Measurements from ENCODE around the gene SHC3. TPM values are rescaled to one million over a fixed set of nuclear protein-coding genes. Genes with fewer than 3 reads are reported as not detected.

The SHC3 gene
- total and polyA plus RNA-seq, 2 experiments from 2014 or later = 0.30 to 0.54 TPM

DNA sequence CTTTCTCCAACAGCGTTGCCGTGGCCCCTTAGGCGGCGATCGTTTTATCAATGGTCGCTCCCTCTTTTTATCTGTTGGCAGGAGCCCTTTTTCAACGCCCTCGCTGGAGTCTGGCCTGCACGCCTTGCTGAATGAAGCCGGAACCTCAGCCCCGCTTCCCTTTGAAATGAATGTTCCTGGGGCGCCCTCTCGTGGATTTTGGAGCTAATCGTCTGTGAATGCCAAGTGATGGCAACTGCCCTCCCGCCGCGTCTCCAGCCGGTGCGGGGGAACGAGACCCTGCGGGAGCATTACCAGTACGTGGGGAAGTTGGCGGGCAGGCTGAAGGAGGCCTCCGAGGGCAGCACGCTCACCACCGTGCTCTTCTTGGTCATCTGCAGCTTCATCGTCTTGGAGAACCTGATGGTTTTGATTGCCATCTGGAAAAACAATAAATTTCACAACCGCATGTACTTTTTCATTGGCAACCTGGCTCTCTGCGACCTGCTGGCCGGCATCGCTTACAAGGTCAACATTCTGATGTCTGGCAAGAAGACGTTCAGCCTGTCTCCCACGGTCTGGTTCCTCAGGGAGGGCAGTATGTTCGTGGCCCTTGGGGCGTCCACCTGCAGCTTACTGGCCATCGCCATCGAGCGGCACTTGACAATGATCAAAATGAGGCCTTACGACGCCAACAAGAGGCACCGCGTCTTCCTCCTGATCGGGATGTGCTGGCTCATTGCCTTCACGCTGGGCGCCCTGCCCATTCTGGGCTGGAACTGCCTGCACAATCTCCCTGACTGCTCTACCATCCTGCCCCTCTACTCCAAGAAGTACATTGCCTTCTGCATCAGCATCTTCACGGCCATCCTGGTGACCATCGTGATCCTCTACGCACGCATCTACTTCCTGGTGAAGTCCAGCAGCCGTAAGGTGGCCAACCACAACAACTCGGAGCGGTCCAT, 177.4 kb downstream of the SHC3 start:
- Histone ChIP-seq H3K9me3 (ENCODE audit: low read depth) (no peaks in the 10 kb centered on the region), H2AFZ (peak overlapping the region; percentile 51), H3K27ac (no peak overlapping the region), H3K4me2 (ENCODE audit: unreplicated experiment) (peak overlapping the region; percentile 77), H3K4me3 (peak overlapping the region; percentile 60), H3K36me3 (ENCODE audit: low read depth) (no peaks in the 10 kb centered on the region), H3K27me3 (replicated peaks; ENCODE audit: insufficient read depth) (no peaks in the 10 kb centered on the region), H3K9ac (peak overlapping the region; percentile 44; the same call in 1 of the 2 replicates), H4K20me1 (ENCODE audit: insufficient read depth) (no peaks in the 10 kb centered on the region), H3K4me1 (ENCODE audit: insufficient read depth) (peaks cover 8% of the 10 kb centered on the region; the same call in 1 of the 2 replicates), H3K9me2 (ENCODE audit: insufficient read depth) (no peaks in the 10 kb centered on the region), H3K79me2 (ENCODE audit: insufficient read depth) (peaks cover 47% of the 10 kb centered on the region), H3F3A (ENCODE audit: insufficient read depth) (peaks cover 8% of the 10 kb centered on the region; the same call in 1 of the 2 replicates)
- TF ChIP-seq EZH2 (IDR thresholded peaks at IDR 0.05; ENCODE audit: insufficient read depth, poor library complexity, severe bottlenecking) (no peak), EZH2phosphoT487 (IDR thresholded peaks at IDR 0.05; ENCODE audit: insufficient read depth, low read depth) (no peak)
- in situ Hi-C loops (cut with MboI) = loop anchor here (5.0 to 10.0 kb wide), 2 partner anchors 274 to 409 kb away; no protein-coding TSS in a partner anchor
- 29 to 32% methylated on average over 52 of the region's 52 CpGs for WGBS, 2 experiments (ENCODE audit: low coverage in 1 of 2, low lambda C conversion rate in 2 of 2, missing lambda C conversion rate in 2 of 2)
- peak; percentile 94 for DNase-seq

DNA sequence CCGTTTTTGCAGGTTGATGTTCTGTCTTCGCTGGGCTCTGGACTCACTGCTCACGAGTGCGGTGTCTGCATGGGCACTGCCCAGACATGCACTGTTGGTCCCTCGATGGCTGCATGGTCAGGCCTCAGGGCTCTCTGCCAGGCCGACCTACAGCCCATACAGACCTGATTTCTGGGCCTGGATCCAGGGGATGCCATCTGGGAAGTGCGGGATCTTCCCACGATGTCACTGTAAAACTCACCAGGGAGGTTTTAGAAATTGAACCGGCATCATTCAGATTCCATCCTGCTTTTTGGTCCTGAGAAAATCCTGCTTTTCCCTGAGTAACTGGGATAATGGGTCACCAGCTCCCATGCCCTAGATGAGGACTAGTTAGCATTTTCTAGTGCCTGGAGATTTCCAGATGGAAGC, 178.2 kb downstream of the SHC3 start:
- Histone ChIP-seq H3K79me2 (ENCODE audit: insufficient read depth) (peaks cover 56% of the 10 kb centered on the region), H3K27me3 (replicated peaks; ENCODE audit: insufficient read depth) (no peaks in the 10 kb centered on the region), H3K4me1 (ENCODE audit: insufficient read depth) (peaks cover 11% of the 10 kb centered on the region), H3K36me3 (ENCODE audit: low read depth) (no peaks in the 10 kb centered on the region), H3K9ac (0 out of 2 replicates have a peak overlapping the region, but pooled peaks have one; percentile 44), H3F3A (ENCODE audit: insufficient read depth) (no peaks in the 10 kb centered on the region; the same call in 1 of the 2 replicates), H4K20me1 (ENCODE audit: insufficient read depth) (no peaks in the 10 kb centered on the region), H2AFZ (no peak overlapping the region), H3K27ac (no peak overlapping the region), H3K9me2 (ENCODE audit: insufficient read depth) (no peaks in the 10 kb centered on the region), H3K9me3 (ENCODE audit: low read depth) (no peaks in the 10 kb centered on the region), H3K4me3 (no peak overlapping the region), H3K4me2 (ENCODE audit: unreplicated experiment) (peak overlapping the region; percentile 77)
- no peak for DNase-seq
- in situ Hi-C loops (cut with MboI) = loop anchor here (5.0 to 10.0 kb wide), 2 partner anchors 274 to 408 kb away; no protein-coding TSS in a partner anchor
- WGBS, 2 experiments (ENCODE audit: low coverage in 1 of 2, low lambda C conversion rate in 2 of 2, missing lambda C conversion rate in 2 of 2) = 74 to 79% methylated on average over 9 of the region's 9 CpGs
- no peak for TF ChIP-seq EZH2phosphoT487 (IDR thresholded peaks at IDR 0.05; ENCODE audit: insufficient read depth, low read depth)
- TF ChIP-seq EZH2 (IDR thresholded peaks at IDR 0.05; ENCODE audit: insufficient read depth, poor library complexity, severe bottlenecking) = no peak

DNA sequence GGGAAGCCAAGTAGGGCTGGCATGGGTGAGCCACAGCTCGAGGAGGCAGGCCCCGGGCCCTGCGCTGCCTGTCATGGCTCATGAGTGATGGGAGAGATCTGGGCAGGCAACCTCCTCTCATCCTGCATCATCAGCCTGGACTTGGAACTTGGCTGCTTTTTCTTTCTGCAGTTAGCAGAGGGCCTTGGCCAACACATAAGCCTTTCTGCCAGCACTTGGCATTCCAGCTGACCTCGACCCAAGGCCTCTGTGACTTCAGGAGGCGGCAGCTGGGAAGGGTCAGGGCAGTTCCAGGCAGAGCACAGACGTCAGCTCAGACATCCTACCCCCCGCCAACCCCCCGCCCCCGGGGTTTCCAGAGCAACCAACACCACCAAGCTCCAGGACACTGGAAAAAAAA, 179.7 kb downstream of the SHC3 start:
- Histone ChIP-seq H4K20me1 (ENCODE audit: insufficient read depth) (no peaks in the 10 kb centered on the region), H3K9me2 (ENCODE audit: insufficient read depth) (no peaks in the 10 kb centered on the region), H3K9me3 (ENCODE audit: low read depth) (no peaks in the 10 kb centered on the region), H3K9ac (no peak overlapping the region), H3K27ac (no peak overlapping the region), H3K4me3 (no peak overlapping the region), H3F3A (ENCODE audit: insufficient read depth) (peaks cover 9% of the 10 kb centered on the region; the same call in 1 of the 2 replicates), H3K4me2 (ENCODE audit: unreplicated experiment) (no peak overlapping the region), H3K79me2 (ENCODE audit: insufficient read depth) (peaks cover 68% of the 10 kb centered on the region), H3K36me3 (ENCODE audit: low read depth) (no peaks in the 10 kb centered on the region), H3K4me1 (ENCODE audit: insufficient read depth) (peaks cover 24% of the 10 kb centered on the region), H2AFZ (no peak overlapping the region), H3K27me3 (replicated peaks; ENCODE audit: insufficient read depth) (no peaks in the 10 kb centered on the region)
- peak; percentile 57 for DNase-seq
- 36 to 42% methylated on average over 5 to 9 of the region's 9 CpGs for WGBS, 2 experiments (ENCODE audit: low coverage in 1 of 2, low lambda C conversion rate in 2 of 2, missing lambda C conversion rate in 2 of 2)
- in situ Hi-C loops (cut with MboI) = loop anchor here (10.0 kb wide), 2 partner anchors 254 to 334 kb away; no protein-coding TSS in a partner anchor
- TF ChIP-seq EZH2 (IDR thresholded peaks at IDR 0.05; ENCODE audit: insufficient read depth, poor library complexity, severe bottlenecking) (no peak), EZH2phosphoT487 (IDR thresholded peaks at IDR 0.05; ENCODE audit: insufficient read depth, low read depth) (no peak)

DNA sequence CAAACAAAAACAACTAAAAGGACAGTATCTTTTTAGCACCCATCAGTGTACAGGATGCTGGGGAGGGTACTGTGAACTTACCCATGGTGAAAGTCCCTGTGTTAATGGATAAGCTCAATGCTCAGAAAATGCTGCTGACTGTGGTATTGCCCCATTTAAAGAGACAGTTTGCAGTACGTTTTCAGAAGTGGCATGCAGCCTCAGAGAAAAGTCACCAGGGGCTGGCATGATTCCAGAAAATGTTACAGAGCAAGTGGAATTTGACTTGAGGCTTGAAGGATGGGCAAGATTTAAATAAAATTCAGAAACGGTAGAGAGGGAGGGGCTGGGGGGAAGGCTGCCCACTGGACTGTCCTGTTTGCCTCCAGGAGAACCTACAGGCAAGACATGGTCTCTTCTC, 180.1 kb downstream of the SHC3 start:
- H3K9me3 ChIP-seq (ENCODE audit: low read depth) = no peaks in the 10 kb centered on the region
- H3K27me3 ChIP-seq (replicated peaks; ENCODE audit: insufficient read depth) = no peaks in the 10 kb centered on the region
- peaks cover 9% of the 10 kb centered on the region; the same call in 1 of the 2 replicates for H3F3A ChIP-seq (ENCODE audit: insufficient read depth)
- 20 to 35% methylated on average over 2 of the region's 2 CpGs for WGBS, 2 experiments (ENCODE audit: low coverage in 1 of 2, low lambda C conversion rate in 2 of 2, missing lambda C conversion rate in 2 of 2)
- no peak overlapping the region for H3K4me2 ChIP-seq (ENCODE audit: unreplicated experiment)
- no peak overlapping the region for H3K27ac ChIP-seq
- no peak overlapping the region for H3K4me3 ChIP-seq
- H3K79me2 ChIP-seq (ENCODE audit: insufficient read depth) = peaks cover 71% of the 10 kb centered on the region
- no peaks in the 10 kb centered on the region for H3K36me3 ChIP-seq (ENCODE audit: low read depth)
- no peaks in the 10 kb centered on the region for H4K20me1 ChIP-seq (ENCODE audit: insufficient read depth)
- DNase-seq = peak; percentile 31
- in situ Hi-C loops (cut with MboI) = loop anchor here (10.0 kb wide), 2 partner anchors 254 to 334 kb away; no protein-coding TSS in a partner anchor
- H3K9ac ChIP-seq = no peak overlapping the region
- no peak overlapping the region for H2AFZ ChIP-seq
- H3K9me2 ChIP-seq (ENCODE audit: insufficient read depth) = no peaks in the 10 kb centered on the region
- peaks cover 24% of the 10 kb centered on the region for H3K4me1 ChIP-seq (ENCODE audit: insufficient read depth)
- no peak for TF ChIP-seq EZH2phosphoT487 (IDR thresholded peaks at IDR 0.05; ENCODE audit: insufficient read depth, low read depth)
- TF ChIP-seq EZH2 (IDR thresholded peaks at IDR 0.05; ENCODE audit: insufficient read depth, poor library complexity, severe bottlenecking) = no peak
